Neural cell (in vitro differentiated cells): ENCODE measurements around the gene MID2. TPM values are rescaled to one million over a fixed set of nuclear protein-coding genes. Genes with fewer than 3 reads are reported as not detected.

Experiments
- H2AFZ ChIP-seq: fragments of 200-600, 300-800 bp; sonication (generic), shearing (Covaris generic); 2 replicates; pipeline ENCODE4 v1.6.0; 2014; ENCODE audit warnings: low read depth, mild to moderate bottlenecking, antibody characterized with exemption, low read length, moderate library complexity
- H3F3A ChIP-seq: fragments of 200-600 bp; shearing (Covaris generic); 2 replicates; pipeline ENCODE4 v1.6.1; 2016; ENCODE audit warnings: mild to moderate bottlenecking, moderate library complexity, mixed read lengths, antibody characterized with exemption, low read length; ENCODE audit not compliant: insufficient read depth, poor library complexity, severe bottlenecking
- H3K27ac ChIP-seq: fragments of 200-600, 300-800 bp; sonication (generic), shearing (Covaris generic); 2 replicates; pipeline ENCODE4 v1.5.1; 2014; ENCODE audit warnings: mild to moderate bottlenecking, low read length, moderate library complexity
- H3K27me3 ChIP-seq: fragments of 300-800, 200-600 bp; sonication (generic), shearing (Covaris generic); 2 replicates; pipeline ENCODE4 v1.6.0; 2014; ENCODE audit warnings: mild to moderate bottlenecking, low read depth, low read length, moderate library complexity; ENCODE audit not compliant: insufficient read depth
- H3K36me3 ChIP-seq: fragments of 300-800, 200-600 bp; sonication (generic), shearing (Covaris generic); 2 replicates; pipeline ENCODE4 v1.5.1; 2014; ENCODE audit warnings: mild to moderate bottlenecking, antibody characterized with exemption, low read length, moderate library complexity; ENCODE audit not compliant: insufficient read depth
- H3K4me2 ChIP-seq: fragments of 300-800, 200-600 bp; sonication (generic), shearing (Covaris generic); 2 replicates; pipeline ENCODE4 v1.6.0; 2014; ENCODE audit warnings: mild to moderate bottlenecking, low read length
- H3K4me3 ChIP-seq: fragments of 300-800, 200-600 bp; sonication (generic), shearing (Covaris generic); 2 replicates; pipeline ENCODE4 v1.5.1; 2014; ENCODE audit warnings: mild to moderate bottlenecking, low read length, moderate library complexity
- H3K79me2 ChIP-seq: fragments of 200-600 bp; shearing (Covaris generic); replicated peaks from 2 replicates; pipeline ENCODE4 v1.6.0; 2014; ENCODE audit warnings: mild to moderate bottlenecking, low read length, moderate library complexity; ENCODE audit not compliant: insufficient read depth
- H3K9ac ChIP-seq: fragments of 300-800, 200-600 bp; sonication (generic), shearing (Covaris generic); 2 replicates; pipeline ENCODE4 v1.6.1; 2016; ENCODE audit warnings: mild to moderate bottlenecking, low read length, mixed read lengths
- H3K9me2 ChIP-seq: fragments of 200-600 bp; shearing (Covaris generic); 2 replicates; pipeline ENCODE4 v1.6.1; 2016; ENCODE audit warnings: mild to moderate bottlenecking, low read length, mixed read lengths; ENCODE audit not compliant: insufficient read depth
- H3K9me3 ChIP-seq: fragments of 200-600, 300-800 bp; sonication (generic), shearing (Covaris generic); 2 replicates; pipeline ENCODE4 v1.6.1; 2016; ENCODE audit warnings: mild to moderate bottlenecking, mixed run types, low read length, moderate library complexity, mixed read lengths
- H4K20me1 ChIP-seq: fragments of 200-600 bp; shearing (Covaris generic); 2 replicates; pipeline ENCODE4 v1.6.1; 2016; ENCODE audit warnings: mild to moderate bottlenecking, mixed run types; ENCODE audit not compliant: insufficient read depth
- CTCF ChIP-seq: fragments of 450-650 bp; IDR thresholded peaks from 2 replicates; pipeline ENCODE4 v1.5.1; 2014; ENCODE audit warnings: antibody characterized with exemption, mild to moderate bottlenecking, moderate library complexity; ENCODE audit not compliant: poor library complexity, severe bottlenecking
- EP300 ChIP-seq: fragments of 450-650 bp; conservative IDR thresholded peaks from 2 replicates; pipeline ENCODE4 v1.6.1; 2014; ENCODE audit warnings: antibody characterized with exemption, mild to moderate bottlenecking, moderate library complexity; ENCODE audit not compliant: poor library complexity, severe bottlenecking
- EZH2 ChIP-seq: fragments of 200-600, 300-800 bp; shearing (Covaris generic), sonication (generic); IDR thresholded peaks from 2 replicates; pipeline ENCODE4 v1.6.1; 2014; ENCODE audit warnings: antibody characterized with exemption, low read length, borderline replicate concordance, mild to moderate bottlenecking; ENCODE audit not compliant: insufficient read depth, poor library complexity, severe bottlenecking
- MXI1 ChIP-seq: fragments of 450-650 bp; conservative IDR thresholded peaks from 2 replicates; pipeline ENCODE4 v1.6.1; 2014; ENCODE audit warnings: antibody characterized with exemption, mild to moderate bottlenecking; ENCODE audit not compliant: poor library complexity, severe bottlenecking
- POLR2AphosphoS5 ChIP-seq: IDR thresholded peaks from 2 replicates; pipeline ENCODE4 v1.6.1; 2012
- RAD21 ChIP-seq: fragments of 450-650 bp; conservative IDR thresholded peaks from 2 replicates; pipeline ENCODE4 v1.6.1; 2014; ENCODE audit warnings: antibody characterized with exemption, mild to moderate bottlenecking, moderate library complexity
- REST ChIP-seq: IDR thresholded peaks from 2 replicates; pipeline ENCODE4 v1.6.1; 2012; ENCODE audit warnings: borderline replicate concordance
- SMC3 ChIP-seq: fragments of 450-650 bp; conservative IDR thresholded peaks from 2 replicates; pipeline ENCODE4 v1.6.1; 2014; ENCODE audit warnings: antibody characterized with exemption, mild to moderate bottlenecking, moderate library complexity; ENCODE audit not compliant: poor library complexity
- TAF1 ChIP-seq: IDR thresholded peaks from 2 replicates; pipeline ENCODE4 v1.6.1; 2012; ENCODE audit warnings: low read depth
- polyA plus RNA-seq: library from polyadenylated mRNA; depleted of rRNA; stranded (reverse); fragments of >200 nt; gene quantifications from 2 replicates; pipeline ENCODE4 v1.2.3, GENCODE V29; 2014

Gene MID2
- polyA plus RNA-seq, 1 donor from 2014 or later, result 4.2 TPM

- Histone ChIP-seq H3K9me3 (no peaks in the 10 kb centered on the region), H3K27ac (no peak overlapping the region), H3K4me2 (no peak overlapping the region), H4K20me1 (no peaks in the 10 kb centered on the region), H3K4me3 (no peak overlapping the region), H2AFZ (no peak overlapping the region), H3K36me3 (no peaks in the 10 kb centered on the region), H3K9me2 (no peaks in the 10 kb centered on the region), H3F3A (no peaks in the 10 kb centered on the region), H3K9ac (no peak overlapping the region), H3K27me3 (no peaks in the 10 kb centered on the region), H3K79me2 (no peaks in the 10 kb centered on the region)
- TF ChIP-seq RAD21 (no peak), TAF1 (no peak), POLR2AphosphoS5 (no peak), MXI1 (no peak), SMC3 (no peak), EZH2 (no peak), CTCF (no peak), REST (no peak), EP300 (no peak)
These were observed 108.6 kb downstream of the MID2 start for GRCh38 chrX:107934262-107934661.

- no peak overlapping the region for H3K4me3 ChIP-seq
- no peak overlapping the region for H3K9ac ChIP-seq
- no peak overlapping the region for H2AFZ ChIP-seq
These were observed 109.5 kb downstream of the MID2 start for GRCh38 chrX:107935200-107935599.

More at GRCh38 chrX:107935200-107935599, 109.5 kb downstream of the MID2 start:
- no peaks in the 10 kb centered on the region for H3K36me3 ChIP-seq
- H4K20me1 ChIP-seq, result no peaks in the 10 kb centered on the region
- H3K79me2 ChIP-seq, result no peaks in the 10 kb centered on the region
- no peak for TF ChIP-seq RAD21
- no peak for TF ChIP-seq REST
- TF ChIP-seq MXI1, result no peak
- TF ChIP-seq SMC3, result no peak
- TF ChIP-seq EP300, result no peak
- no peak for TF ChIP-seq CTCF
- TF ChIP-seq POLR2AphosphoS5, result no peak
- no peak for TF ChIP-seq EZH2
- TF ChIP-seq TAF1, result no peak
- no peaks in the 10 kb centered on the region for H3K9me2 ChIP-seq
- no peaks in the 10 kb centered on the region for H3K27me3 ChIP-seq
- H3F3A ChIP-seq, result no peaks in the 10 kb centered on the region
- no peak overlapping the region for H3K27ac ChIP-seq
- H3K9me3 ChIP-seq, result no peaks in the 10 kb centered on the region
- H3K4me2 ChIP-seq, result no peak overlapping the region
